ENCODE results near the gene RRP9.

The RRP9 gene, protein sequence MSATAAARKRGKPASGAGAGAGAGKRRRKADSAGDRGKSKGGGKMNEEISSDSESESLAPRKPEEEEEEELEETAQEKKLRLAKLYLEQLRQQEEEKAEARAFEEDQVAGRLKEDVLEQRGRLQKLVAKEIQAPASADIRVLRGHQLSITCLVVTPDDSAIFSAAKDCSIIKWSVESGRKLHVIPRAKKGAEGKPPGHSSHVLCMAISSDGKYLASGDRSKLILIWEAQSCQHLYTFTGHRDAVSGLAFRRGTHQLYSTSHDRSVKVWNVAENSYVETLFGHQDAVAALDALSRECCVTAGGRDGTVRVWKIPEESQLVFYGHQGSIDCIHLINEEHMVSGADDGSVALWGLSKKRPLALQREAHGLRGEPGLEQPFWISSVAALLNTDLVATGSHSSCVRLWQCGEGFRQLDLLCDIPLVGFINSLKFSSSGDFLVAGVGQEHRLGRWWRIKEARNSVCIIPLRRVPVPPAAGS

DNA sequence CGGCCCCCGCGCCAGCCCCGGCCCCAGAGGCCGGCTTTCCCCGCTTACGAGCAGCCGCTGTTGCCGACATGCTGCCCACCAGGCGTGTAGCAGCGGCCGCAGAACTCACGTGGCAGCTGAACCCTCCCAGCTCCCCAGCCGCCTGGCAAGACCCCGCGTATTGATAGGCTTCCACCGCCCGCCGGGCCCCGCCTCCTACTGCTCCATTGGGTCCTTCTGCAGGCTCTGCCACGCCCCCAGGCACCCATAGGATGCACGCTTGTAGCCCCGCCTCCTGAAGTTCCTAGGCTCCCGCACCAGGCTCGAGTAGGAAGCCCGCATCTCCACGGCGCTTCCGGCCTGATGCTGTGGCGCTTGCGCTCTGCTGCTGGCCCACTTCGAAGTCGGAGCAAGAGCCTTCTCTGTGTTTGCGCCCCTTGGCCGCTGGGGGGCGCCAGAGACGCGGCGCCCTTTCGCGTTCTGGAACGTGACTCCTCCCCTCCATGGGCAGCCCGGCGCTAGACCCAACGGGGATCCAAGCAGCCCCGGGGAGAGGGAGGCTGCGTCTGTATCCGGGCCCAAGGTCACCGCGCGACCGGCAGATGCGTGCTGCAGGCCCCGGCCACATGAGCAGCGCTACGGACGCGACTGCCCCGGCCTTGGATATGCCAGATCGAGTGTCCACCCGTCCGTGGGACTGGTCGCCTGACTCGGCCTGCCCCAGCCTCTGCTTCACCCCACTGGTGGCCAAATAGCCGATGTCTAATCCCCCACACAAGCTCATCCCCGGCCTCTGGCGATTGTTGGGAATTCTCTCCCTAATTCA lies at the start of gene RRP9, which contains the start of gene PARP3:
Gene RRP9, minus strand, starts transcription at position 107 of the 805 bp plus-strand sequence. Its CDS starts 37 bp downstream, at position 70.
Gene PARP3, plus strand, starts transcription at position 566 of the 805 bp plus-strand sequence. CDS start 993 bp downstream, outside the sequence.
- DNase-seq, result peak; percentile 100

DNA sequence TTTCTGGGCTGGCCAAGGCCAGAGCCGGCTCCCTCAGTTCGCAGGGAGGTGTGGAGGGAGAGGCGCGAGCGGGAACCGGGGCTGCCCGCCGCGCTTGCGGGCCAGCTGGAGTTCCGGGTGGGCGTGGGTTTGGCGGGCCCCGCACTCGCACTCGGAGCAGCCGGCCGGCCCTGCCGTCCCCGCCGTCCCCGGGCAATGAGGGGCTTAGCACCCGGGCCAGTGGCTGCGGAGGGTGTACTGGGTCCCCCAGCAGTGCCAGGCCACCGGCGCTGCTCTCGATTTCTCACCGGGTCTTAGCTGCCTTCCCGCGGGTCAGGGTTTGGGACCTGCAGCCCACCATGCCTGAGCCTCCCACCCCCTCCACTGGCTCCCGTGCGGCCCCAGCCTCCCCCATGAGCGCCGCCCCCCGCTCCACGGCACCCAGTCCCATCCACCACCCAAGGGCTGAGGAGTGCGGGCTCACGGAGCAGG lies 48.8 kb upstream of the RRP9 start:
- peak; percentile 47 for DNase-seq

DNA sequence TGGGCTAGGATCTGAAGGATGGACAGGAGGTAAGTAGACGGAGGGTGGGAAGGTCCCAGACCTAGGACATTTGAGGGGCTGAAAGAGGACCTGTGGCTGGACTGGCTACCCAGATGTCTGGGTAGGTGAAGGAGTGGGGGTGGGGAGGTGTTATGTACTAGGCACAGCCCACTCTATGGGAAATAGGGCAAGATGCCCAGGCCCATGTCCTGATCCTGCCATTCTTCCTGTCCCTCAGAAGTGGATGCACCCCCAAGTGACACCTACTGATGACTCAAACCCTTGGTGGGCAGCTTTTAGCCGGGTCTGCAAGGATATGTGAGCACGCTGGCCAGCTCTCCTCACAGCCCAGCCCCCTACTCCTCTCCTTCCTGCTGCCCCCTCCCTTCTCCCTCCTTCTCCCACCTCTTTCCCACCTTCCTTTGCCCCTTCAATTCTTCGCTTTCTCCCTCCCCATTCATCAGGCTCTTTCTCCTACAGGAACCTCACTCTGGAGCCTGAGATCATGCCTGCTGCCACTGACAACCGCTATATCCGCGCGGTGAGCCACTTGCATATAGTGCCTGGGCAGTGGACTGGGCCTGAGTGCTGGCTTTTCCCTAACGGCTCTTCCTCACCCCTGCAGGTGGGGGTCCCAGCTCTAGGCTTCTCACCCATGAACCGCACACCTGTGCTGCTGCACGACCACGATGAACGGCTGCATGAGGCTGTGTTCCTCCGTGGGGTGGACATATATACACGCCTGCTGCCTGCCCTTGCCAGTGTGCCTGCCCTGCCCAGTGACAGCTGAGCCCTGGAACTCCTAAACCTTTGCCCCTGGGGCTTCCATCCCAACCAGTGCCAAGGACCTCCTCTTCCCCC lies 46.8 kb upstream of the RRP9 start:
- DNase-seq, result no peak

DNA sequence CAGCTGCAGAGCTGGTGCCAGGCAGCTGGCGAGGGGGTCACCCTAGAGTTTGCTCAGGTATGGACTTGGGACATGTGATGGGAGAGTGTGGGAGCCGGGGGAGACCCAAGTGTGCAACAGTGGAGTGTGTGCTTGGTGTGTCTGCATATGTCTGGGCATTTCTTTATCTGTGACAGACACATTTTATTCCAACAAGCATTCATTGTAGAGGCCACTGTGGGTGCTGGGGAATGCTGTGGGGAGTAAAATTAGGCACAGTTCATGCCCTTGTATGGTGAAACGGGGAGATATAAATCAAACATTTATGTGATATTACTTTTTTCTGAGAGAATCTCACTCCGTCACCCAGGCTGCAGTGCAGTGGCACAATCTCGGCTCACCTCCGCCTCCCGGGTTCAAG lies 45.9 kb upstream of the RRP9 start:
- no peak for DNase-seq

DNA sequence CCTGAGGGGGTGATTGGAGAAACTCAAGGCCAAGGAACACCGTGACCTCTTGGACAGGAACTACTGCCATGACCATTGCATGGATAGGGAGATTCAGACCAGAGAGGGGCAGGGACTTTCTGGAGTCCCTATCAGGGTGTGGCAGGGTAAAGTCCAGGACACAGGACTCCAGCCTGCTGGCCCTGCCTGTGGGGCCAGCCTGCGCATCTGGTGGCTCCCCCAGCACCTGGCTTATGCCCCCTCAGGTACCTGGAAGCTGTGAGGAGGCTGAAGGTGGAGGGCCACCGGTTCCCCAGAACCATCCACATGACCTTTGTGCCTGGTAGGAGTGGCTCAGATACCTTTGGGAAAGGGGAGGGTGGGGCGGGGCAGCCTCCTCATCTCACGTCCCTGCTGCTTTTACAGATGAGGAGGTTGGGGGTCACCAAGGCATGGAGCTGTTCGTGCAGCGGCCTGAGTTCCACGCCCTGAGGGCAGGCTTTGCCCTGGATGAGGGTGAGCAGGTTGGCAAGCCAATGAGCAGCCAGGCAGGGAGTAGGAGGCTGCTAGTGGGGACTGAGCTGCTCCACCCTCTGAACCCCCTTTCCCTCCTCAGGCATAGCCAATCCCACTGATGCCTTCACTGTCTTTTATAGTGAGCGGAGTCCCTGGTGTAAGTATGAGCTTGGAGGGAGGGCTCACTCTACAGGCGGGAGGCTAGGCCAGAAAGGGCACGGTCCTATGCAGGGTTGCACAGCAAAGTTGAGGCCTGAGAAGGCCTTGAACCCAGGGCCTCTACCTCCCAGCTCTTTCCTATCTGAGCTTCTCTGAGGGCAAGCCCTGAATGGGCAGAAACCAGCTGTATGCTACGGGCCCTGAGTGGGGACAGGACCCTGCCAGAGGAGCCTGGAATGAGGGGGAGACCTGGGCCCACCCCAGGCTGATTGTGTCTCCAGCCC lies 44.6 kb upstream of the RRP9 start:
- DNase-seq, result no peak

DNA sequence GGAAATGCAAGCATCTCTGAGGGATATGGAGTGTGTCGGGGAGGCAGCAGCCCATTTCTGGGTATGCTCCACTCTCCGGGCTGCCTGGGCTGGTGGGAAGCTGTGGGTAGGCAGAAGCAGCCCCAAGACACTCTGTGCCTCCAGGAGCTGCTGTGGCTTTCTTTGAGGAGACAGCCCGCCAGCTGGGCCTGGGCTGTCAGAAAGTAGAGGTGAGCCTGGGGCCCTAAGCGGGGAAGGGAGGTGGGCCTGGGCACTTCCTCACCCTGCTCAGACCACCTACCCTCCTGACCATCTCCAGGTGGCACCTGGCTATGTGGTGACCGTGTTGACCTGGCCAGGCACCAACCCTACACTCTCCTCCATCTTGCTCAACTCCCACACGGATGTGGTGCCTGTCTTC lies 43.4 kb upstream of the RRP9 start:
- DNase-seq, result no peak

DNA sequence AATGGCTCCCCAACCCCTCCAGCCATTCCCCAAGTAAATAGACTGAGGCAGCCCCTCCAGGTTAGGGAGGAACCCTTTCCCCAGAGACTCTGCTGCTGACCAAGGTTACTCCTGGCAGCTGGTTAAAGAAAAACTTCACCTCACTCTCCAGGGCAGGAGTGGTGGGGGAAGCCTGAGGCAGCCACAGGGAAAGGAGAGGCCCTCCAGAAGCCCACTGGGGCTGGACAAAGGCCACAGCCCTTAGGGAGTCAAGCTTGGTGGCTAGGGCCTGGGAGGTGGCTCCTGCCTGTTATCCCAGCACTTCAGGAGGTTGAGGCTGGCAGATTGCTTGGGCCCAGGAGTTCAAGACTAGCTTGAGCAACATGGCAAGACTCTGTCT lies 42.6 kb upstream of the RRP9 start:
- no peak for DNase-seq

DNA sequence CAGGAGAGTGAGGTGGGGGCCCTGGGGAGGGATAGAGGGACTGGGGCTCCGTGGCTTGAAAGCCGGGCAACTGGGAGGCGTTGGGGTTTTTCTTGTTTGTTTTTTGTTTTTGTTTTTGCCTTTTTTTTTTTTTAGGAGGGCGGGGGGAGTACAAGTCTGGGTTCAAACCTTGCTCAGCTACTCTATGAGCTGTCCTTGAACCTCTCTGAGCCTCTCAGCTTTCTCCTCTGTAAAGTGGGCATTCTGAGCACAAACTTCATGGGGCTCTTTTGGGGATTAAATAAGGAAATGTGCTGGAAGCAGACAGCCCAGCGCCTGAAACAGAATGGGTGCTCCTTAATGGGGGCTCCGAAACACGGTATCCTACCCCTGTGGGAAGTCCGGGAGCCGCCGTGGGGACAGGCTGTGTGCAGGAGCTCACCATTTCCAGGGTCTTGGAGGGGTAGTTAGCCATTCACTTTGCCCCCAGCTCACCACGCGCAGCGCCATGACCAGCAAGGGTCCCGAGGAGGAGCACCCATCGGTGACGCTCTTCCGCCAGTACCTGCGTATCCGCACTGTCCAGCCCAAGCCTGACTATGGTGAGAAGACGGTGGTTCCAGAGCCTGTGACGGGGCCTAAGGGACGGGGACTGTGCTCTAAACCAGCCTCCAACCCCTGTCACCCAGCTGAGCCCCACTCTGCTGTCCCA lies 42.0 kb upstream of the RRP9 start:
- DNase-seq, result no peak

DNA sequence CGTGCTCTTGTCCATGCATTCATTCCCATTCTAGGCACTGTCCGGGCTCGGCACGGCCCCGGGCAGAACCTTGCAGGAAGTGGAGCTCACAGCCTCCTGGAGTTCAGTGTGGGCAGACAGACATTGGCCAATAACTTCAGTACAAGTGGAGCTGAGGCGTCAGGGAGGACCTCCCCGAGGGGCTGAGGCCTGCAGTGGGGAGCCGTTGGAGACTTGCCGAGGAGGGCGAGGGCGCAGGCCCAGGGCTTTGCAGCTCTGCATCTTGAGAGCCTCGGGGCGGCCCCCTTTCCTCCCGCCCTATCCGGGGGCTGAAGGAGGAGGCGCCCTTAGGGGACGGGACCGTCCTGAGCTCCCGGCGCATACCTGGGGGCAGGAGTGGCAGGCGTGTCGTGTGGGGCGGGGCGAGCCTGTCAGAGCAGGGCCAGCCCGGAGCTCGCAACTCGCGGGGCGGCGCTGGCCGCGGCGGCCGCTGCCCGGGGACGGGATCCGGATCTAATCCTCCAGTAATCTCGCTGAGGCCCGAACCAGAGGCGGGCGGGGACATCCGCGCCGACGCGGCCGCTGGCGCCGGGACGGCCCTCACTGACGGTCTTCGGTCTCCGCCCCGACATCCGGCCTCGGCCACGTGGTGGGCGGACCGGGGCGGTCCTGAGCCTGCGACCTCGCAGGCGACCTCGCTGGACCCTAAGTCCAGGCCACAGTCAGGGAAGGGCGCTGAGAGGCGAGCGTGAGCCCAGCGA lies 41.3 kb upstream of the RRP9 start, which contains the start of gene ACY1:
Gene ACY1, plus strand, starts transcription at position 698 of the 740 bp plus-strand sequence. CDS start 530 bp downstream, outside the sequence.
- DNase-seq, result peak; percentile 91

DNA sequence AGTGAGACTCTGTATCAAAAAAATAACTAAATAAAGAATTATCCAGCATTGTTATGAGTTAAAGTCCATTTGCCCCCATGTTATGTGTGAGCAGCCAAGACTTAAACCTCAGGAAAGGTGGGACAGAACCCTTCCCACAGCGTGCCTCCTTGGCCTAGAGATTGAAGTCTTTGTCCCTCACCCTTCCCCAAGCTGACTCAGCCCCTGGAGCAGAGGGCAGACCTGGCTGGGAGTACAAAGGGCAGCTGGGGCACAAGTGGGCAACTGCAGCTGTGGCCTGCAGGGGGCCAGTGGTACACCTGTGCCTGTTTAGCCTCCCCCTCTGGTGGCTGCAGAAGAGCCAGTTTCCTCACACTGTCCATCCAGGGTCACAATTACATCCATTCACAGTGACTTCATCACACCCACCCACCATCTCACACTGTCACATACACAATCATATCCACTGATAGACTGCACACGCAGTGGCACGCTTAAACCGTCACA lies 40.7 kb upstream of the RRP9 start:
- peak; percentile 55 for DNase-seq

DNA sequence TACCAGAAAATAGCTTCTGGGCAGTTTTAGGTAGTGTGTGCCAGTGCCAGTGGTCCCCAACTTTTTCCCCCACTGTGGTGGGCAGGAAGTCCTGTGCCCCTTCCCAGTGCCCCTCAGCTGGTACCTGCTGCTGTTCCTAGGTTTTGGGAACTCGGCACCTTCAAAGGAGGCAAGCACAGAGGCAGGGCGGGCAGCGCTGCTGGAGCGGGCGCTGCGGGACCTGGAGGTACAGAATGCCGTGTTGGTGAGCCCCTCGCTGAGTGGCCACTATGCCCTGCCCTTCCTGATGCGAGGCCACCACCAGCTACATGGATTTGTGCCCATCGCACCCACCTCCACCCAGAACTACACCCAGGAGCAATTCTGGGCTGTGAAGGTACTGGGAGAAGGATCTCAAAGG lies 38.5 kb upstream of the RRP9 start:
- no peak for DNase-seq

DNA sequence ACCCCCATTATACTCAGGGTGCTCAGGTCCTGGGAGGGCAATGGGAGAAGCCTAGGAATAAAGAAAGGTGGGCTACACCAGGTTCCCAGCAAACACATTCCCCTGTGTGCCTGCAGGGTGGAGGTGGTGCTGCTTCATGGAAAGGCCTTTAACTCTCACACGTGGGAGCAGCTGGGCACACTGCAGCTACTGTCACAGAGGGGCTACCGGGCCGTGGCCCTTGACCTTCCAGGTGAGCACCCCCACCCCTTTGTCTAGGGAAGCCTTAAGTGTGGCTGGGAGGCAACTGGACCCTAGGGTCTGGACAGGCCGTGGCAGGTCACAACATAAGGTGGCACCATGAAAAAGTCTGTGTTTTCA lies 36.4 kb upstream of the RRP9 start:
- DNase-seq, result no peak

DNA sequence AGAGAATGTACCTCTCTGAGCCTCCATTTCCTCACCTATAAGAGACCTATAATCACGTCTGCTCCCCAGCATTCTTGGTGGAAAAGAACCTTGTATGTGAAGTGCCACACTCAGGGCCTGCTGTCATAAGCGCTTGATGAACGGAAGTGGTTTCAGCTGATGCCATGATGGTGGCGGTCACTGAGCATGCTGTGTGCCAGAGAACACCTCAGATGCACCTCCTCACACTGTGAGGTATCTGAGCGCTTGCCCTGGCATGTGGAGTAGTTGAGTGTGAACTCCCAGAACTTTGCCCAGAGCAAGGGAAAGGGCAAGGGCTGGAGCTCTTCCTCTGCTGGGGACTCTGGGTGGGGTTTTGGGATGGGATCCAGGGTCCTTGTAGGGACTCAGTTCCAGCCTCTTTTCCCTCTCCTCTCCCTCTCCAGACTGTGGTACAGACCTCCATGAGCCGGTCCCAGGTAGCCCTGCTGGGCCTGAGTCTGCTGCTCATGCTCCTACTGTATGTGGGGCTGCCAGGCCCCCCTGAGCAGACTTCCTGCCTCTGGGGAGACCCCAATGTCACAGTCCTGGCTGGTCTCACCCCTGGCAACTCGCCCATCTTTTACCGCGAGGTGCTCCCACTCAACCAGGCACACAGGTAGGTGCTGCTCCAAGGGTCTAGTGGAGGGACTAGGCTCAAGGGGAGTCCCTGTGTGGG lies 35.9 kb upstream of the RRP9 start:
- DNase-seq, result no peak

DNA sequence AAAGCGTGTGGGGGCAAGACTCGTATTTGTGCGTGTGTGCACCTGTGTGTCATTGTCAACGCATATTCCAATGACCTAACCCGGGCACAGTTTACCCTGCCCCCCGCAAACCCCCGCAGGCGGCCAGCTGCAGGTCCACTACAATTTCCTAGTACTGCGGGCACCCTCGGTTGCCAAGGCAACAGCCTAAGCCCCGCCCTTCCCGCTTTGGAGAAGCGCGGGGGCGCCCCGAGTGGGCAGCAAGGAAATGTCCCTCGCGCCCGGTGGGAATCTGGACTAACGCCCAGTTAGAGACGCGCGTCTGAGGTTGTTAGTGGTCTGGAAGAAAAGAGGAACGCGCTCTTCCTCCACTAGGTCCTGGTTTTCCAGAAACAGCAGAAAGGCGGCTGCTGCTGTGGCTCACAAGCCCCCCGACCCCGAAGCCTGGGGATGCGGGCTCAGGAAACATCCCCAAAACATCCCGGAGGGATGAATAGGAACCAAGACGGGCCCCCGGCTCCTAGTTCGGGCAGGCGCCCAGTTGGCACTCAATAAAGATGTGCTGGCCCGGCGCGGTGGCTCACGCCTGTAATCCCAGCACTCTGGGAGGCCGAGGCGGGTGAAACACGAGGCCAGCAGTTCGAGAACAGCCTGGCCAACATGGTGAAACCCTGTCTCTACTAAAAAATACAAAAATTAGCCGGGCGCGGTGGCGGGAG lies 34.3 kb upstream of the RRP9 start:
- peak; percentile 54 for DNase-seq

DNA sequence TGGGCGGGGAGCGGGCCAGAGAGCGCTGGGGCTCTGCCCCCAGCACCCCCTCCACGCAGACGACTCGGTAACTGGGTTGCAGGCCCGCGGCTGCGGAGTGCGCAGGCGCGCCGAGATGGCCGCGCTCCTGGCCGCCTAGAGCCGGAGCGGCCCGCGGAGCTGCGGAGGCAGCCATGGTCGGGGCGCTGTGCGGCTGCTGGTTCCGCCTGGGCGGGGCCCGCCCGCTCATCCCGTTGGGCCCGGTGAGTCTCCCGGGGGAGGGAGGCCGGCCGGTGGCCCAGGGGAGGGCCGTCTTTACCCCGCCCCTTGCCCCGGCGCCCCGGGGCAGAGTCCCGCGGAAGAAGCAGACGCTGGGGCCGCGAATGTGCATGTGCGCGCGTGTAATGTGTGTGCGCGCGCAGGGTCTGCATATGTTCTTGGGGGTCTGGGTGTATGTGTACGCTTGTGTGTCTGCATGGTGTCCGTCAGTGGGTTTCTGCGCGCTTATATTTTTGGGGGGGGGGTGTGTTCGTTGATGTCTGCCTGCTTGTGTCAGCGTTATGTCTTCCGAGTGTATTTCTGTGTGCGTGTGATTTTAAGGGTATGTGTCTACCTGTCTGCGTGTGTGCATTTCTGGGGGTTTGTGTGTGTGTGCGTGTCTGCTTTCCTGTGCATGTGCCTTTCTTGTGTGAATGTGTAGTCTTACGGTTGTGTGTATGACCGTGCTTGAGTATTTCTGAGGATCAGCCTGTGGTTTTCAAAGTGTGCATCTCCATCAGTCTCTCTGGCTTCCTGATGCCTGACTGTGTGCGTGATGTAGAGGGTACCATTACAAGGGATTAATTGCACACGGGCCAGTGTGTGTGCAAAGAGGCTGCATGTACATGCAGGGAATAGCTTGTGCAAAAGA lies 33.5 kb upstream of the RRP9 start, which contains the start of gene ABHD14A:
Gene ABHD14A, plus strand, starts transcription at position 102 of the 889 bp plus-strand sequence. Its CDS starts 72 bp downstream, at position 174.
- DNase-seq, result peak; percentile 79

DNA sequence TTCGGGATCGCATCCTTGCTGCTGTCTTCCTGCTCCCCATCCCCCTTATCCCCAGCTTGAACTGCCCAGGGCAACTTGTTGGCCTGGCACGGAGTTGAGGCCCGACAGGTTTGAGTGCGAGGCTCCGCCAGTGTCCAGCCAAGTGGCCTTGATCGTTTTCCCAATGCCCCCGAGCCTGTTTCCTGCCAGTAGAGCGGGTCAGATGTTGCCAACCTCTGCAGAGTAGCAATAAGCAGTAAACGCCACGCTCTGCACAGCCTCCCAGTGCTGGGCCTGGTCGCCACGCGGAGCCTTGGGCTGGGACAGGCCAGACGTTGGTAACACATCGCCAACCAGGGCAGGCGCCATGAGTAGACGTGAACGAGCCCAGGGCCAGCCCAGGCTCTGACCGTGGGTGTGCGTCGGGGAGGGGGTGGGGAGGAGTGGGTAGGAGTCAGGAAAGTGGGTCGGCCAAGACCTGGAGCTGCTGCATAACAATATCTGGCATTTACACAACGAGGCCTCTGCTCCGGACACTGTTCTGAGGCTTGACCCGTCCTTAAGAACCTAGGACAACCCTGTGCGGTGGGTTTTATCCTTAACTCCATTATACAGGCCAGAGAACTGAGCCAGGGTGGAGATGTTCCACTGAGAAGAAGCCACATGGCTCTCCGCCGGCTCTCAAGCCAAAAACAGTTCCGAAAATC lies 32.7 kb upstream of the RRP9 start:
- peak; percentile 49 for DNase-seq

DNA sequence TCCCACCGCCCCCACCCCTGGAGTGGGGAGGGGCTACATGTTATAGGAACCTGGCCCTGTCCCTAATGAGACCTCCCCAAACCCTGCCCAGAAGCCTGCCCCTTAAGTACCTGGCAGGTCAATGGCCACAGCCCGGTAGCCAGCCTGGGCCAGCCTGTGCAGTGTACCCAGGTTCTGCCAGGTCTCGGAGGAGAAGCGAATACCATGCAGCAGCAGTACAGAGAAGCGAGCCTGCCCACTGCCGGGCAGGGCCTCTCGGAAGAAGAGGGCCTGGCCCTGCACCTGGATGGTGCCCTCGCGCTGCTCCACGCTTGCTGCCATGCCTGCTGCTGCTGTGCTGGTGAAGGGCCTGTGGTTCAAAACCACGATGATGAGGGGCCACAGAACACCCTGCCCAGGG lies 29.6 kb upstream of the RRP9 start:
- DNase-seq, result no peak
